ENCODE measurements around the gene CNTN3.

CNTN3 gene

DNA sequence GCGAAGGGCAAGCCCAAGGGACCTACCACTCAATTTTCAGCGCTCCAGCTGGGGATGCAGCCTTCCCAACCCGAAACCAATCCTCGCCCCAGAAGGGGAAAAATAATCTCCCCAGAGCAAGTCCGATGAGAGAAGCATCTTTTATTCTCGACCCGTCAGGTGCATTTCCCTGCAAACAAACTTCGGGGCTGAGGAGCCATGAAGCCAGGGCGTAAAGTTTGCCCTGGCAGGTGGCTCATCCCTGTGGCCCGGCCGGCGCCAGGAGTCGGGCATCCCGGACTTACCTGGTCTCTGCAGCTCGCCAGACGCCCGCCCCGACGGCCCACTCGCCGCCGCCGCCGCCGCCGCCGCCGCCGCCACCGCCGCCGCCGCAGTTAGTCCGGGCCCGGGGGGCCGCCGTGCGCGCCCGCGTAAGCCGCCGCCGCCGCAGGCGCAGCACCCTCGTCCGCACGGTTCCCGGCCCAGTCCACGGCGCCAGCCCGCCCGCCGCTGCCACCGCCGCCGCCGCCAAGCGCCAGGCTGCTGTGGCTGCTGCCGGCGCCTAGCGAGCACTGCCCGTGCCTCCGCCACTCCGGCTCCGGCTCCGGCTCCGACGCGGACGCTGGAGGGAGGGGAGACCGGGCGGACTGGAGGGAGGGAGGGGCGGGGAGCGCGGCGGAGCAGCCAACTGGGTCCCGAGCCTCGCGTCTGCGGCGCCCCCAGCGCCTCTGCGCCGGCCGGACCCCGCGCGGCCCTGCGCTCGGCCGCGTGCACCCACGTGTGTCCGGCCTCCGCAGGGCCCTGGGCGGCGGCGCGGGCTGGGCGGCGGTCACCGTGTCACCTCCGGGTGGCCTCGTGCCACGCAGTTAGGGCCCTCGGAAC, at the start of gene CNTN3:
Gene CNTN3 (minus strand): TSS at position 553 of the 861 bp plus-strand sequence. CDS start 93,547 bp downstream, outside the sequence.
- DNase-seq (ENCODE audit: low read depth), result no peak
- no peak within 1 kb of the TSS for H3K4me3 ChIP-seq (ENCODE audit: low read depth, low read length)
- TF ChIP-seq, protein P1, sequence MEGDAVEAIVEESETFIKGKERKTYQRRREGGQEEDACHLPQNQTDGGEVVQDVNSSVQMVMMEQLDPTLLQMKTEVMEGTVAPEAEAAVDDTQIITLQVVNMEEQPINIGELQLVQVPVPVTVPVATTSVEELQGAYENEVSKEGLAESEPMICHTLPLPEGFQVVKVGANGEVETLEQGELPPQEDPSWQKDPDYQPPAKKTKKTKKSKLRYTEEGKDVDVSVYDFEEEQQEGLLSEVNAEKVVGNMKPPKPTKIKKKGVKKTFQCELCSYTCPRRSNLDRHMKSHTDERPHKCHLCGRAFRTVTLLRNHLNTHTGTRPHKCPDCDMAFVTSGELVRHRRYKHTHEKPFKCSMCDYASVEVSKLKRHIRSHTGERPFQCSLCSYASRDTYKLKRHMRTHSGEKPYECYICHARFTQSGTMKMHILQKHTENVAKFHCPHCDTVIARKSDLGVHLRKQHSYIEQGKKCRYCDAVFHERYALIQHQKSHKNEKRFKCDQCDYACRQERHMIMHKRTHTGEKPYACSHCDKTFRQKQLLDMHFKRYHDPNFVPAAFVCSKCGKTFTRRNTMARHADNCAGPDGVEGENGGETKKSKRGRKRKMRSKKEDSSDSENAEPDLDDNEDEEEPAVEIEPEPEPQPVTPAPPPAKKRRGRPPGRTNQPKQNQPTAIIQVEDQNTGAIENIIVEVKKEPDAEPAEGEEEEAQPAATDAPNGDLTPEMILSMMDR (IDR thresholded peaks at IDR 0.05; ENCODE audit: low read depth, low read length, missing control alignments), result no peak

DNA sequence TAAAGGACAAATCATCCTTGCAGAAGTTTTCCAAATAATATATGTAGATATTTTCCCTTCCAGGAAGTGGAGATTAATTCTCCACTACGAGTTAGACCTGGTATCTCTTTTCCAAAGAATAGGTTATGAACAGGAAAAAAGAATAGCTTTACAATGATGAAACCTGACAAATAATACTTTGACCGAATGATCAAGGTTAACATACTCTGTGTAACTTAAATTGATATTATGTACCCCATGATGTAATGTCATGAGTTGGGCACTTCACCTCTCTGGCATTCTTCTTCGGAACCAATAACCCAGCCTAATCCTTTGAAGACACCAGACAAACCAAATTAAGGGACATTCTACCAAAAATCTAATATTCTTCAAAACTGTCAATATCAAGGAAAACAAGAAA, 48.7 kb upstream of the CNTN3 start:
- TF ChIP-seq, protein P1 (IDR thresholded peaks at IDR 0.05; ENCODE audit: low read depth, low read length, missing control alignments), result no peak
- no peak overlapping the region for H3K4me3 ChIP-seq (ENCODE audit: low read depth, low read length)
- DNase-seq (ENCODE audit: low read depth), result no peak

DNA sequence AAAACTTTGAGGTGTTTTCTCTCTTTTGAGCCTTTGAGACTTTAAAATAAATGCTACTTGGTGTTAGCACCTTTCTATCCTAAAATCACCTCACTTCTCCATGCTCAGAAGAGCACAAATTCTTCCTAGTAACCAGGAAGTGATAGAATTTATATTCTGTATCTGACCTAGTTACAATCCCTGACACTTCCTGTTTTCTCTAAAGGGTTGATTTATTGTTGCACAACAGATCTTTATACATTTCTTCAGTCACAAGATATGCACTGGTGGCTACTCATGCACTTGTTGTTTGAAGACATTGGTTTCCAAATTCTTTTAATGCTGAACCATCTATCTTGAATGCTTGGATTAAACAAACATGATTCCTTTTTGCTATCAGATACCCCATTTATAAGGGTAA, 47.2 kb upstream of the CNTN3 start:
- no peak overlapping the region for H3K4me3 ChIP-seq (ENCODE audit: low read depth, low read length)
- DNase-seq (ENCODE audit: low read depth), result no peak
- TF ChIP-seq, protein P1 (IDR thresholded peaks at IDR 0.05; ENCODE audit: low read depth, low read length, missing control alignments), result no peak

DNA sequence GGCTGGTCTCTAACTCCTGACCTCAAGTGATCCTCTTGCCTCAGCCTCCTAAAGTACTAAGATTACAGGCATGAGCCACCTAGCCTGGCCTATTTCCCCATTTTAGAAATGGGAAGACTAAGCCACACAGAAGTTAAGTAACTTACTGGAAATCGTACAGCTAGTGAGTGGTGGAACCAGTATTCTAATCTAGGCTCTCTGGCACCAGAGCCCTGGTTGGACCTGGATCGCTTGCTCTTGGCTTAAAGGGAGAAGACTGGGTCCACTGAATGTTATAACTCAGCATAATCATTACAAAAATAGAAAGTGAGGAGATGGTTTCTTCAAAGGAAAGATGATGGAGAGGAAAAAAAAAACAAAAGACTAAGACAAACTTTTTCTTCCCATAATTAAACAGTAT, 37.4 kb upstream of the CNTN3 start:
- no peak for DNase-seq (ENCODE audit: low read depth)
- H3K4me3 ChIP-seq (ENCODE audit: low read depth, low read length), result no peak overlapping the region
- TF ChIP-seq, protein P1 (IDR thresholded peaks at IDR 0.05; ENCODE audit: low read depth, low read length, missing control alignments), result no peak

DNA sequence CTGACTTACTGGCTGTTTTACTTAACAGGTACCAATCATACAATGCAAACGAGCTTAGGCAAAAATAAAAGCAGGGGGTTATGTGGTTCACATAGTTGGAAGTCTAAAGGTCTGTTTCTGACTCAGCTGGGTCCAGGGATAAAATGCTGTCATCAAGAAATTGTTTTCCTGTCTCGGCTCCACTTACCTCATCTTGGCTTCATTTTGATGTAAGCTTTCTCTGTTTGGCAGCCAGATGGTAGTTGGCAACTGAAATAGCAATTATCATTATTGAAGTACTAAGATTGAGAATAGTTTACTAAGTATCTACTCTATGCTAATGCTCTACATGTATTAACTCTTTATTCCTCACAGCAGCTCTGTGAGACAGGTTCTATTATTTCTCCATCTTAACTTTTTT, 36.8 kb upstream of the CNTN3 start:
- DNase-seq (ENCODE audit: low read depth), result no peak
- H3K4me3 ChIP-seq (ENCODE audit: low read depth, low read length), result no peak overlapping the region
- TF ChIP-seq, protein P1 (IDR thresholded peaks at IDR 0.05; ENCODE audit: low read depth, low read length, missing control alignments), result no peak

DNA sequence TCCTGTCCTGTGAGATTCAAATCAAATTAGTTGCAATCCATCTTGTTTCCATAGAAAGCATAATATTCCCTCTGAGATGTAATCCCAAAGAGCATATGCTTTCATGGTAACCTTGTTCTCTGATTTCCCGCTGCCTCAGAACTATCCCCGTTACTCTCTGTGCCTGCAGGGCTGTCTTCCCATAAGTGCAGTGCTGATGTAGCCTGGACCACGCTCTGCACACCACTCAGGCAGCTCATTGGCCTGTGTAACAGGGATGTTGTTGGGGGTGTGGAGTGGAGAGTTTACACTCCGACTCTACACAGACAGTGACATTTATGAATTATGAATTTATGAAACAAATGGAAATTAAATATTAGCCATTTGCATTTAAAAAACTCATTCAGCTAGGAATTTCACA, 33.6 kb upstream of the CNTN3 start:
- TF ChIP-seq, protein P1 (IDR thresholded peaks at IDR 0.05; ENCODE audit: low read depth, low read length, missing control alignments), result no peak
- no peak for DNase-seq (ENCODE audit: low read depth)
- no peak overlapping the region for H3K4me3 ChIP-seq (ENCODE audit: low read depth, low read length)

DNA sequence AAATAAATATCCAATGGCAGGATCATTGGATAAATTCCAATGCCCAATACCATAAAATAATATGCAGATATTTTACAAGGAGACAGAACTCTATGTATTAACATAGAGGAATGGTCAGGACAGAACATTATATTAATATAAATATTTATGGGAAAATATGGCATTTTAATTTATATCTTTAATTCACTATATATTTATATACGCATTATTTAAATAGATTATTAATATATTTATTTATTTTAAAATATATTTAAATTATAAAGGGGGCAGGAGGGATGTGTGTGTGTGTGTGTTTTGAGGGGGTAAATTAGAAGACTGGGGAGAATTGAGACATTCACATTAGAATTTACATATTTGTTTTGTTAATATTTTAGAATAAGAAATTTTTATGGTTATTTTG, 31.6 kb upstream of the CNTN3 start:
- TF ChIP-seq, protein P1 (IDR thresholded peaks at IDR 0.05; ENCODE audit: low read depth, low read length, missing control alignments), result no peak
- H3K4me3 ChIP-seq (ENCODE audit: low read depth, low read length), result no peak overlapping the region
- no peak for DNase-seq (ENCODE audit: low read depth)

Measured in GM12864 (cell line).